ENCODE measurements around the gene SRGN. TPM values are rescaled to one million over a fixed set of nuclear protein-coding genes. Genes with fewer than 3 reads are reported as not detected.

SRGN gene
- total RNA-seq, 1 experiment from 2014 or later = 8.5 TPM

GRCh38 chr10:69090685-69091084 lies 2.8 kb downstream of the SRGN start:
- TF ChIP-seq REST (IDR thresholded peaks at IDR 0.05; ENCODE audit: insufficient read depth in 1 of 2, low read depth in 2 of 2, low read length in 1 of 2) = no peak
- TF ChIP-seq TCF7L2 (IDR thresholded peaks at IDR 0.05; ENCODE audit: low read depth, low read length) = no peak
- no peak for TF ChIP-seq POLR2AphosphoS5 (IDR thresholded peaks at IDR 0.05; ENCODE audit: low read depth, low read length)
- TF ChIP-seq CTCF (IDR thresholded peaks at IDR 0.05) = no peak
- TF ChIP-seq SIN3A (IDR thresholded peaks at IDR 0.05; ENCODE audit: borderline replicate concordance, insufficient read depth, low read depth, low read length) = no peak
- Histone ChIP-seq H3K4me1 (ENCODE audit: control insufficient read depth, insufficient read depth, low read length) (peaks cover 2% of the 10 kb centered on the region), H3K27me3 (ENCODE audit: control insufficient read depth, insufficient read depth, low read length) (no peaks in the 10 kb centered on the region), H3K4me3 (ENCODE audit: low read depth in 2 of 2, low read length in 2 of 2) (no peak overlapping the region), H3K36me3 (ENCODE audit: control insufficient read depth, insufficient read depth, low read length) (no peaks in the 10 kb centered on the region), H3K9me3 (ENCODE audit: control insufficient read depth, insufficient read depth, low read depth, low read length) (no peaks in the 10 kb centered on the region), H3K27ac (ENCODE audit: low read length) (no peak overlapping the region)
- DNase-seq (ENCODE audit: low read depth, low spot score) (no peak), ATAC-seq (no peak)
- POLR2A ChIA-PET = interaction anchor here (0.5 kb wide), 1 partner anchor 132 kb away, joined by 4 read pairs; no protein-coding TSS in a partner anchor
- CTCF ChIA-PET = no interaction called here
- intact Hi-C loops (cut with micrococcal nuclease; ENCODE audit: unreplicated experiment) = no loop called here
- BruUV-seq (replicated peaks) = no TSS peak
- in situ Hi-C loops (cut with HindIII; ENCODE audit: low pct_unique_long_range_greater_than_20kb, low sequenced_read_pairs) = no loop called here

GRCh38 chr10:69091143-69091651 lies 3.3 kb downstream of the SRGN start:
- intact Hi-C loops (cut with micrococcal nuclease; ENCODE audit: unreplicated experiment) = no loop called here
- Histone ChIP-seq H3K36me3 (ENCODE audit: control insufficient read depth, insufficient read depth, low read length) (no peaks in the 10 kb centered on the region), H3K27ac (ENCODE audit: low read length) (no peak overlapping the region), H3K27me3 (ENCODE audit: control insufficient read depth, insufficient read depth, low read length) (no peaks in the 10 kb centered on the region), H3K4me1 (ENCODE audit: control insufficient read depth, insufficient read depth, low read length) (peaks cover 2% of the 10 kb centered on the region), H3K9me3 (ENCODE audit: control insufficient read depth, insufficient read depth, low read depth, low read length) (no peaks in the 10 kb centered on the region), H3K4me3 (ENCODE audit: low read depth in 2 of 2, low read length in 2 of 2) (peak overlapping the region in 1 of 2 experiments; percentile 1; a peak in 1 of 4 replicates)
- in situ Hi-C loops (cut with HindIII; ENCODE audit: low pct_unique_long_range_greater_than_20kb, low sequenced_read_pairs) = no loop called here
- BruUV-seq (replicated peaks) = no TSS peak
- TF ChIP-seq REST (IDR thresholded peaks at IDR 0.05; ENCODE audit: insufficient read depth in 1 of 2, low read depth in 2 of 2, low read length in 1 of 2) (no peak), POLR2AphosphoS5 (IDR thresholded peaks at IDR 0.05; ENCODE audit: low read depth, low read length) (no peak), SIN3A (IDR thresholded peaks at IDR 0.05; ENCODE audit: borderline replicate concordance, insufficient read depth, low read depth, low read length) (no peak), TCF7L2 (IDR thresholded peaks at IDR 0.05; ENCODE audit: low read depth, low read length) (no peak), CTCF (IDR thresholded peaks at IDR 0.05) (no peak)
- ChIA-PET CTCF (no interaction called here), POLR2A (interaction anchor here (0.5 kb wide), 1 partner anchor 133 kb away, joined by 4 read pairs; no protein-coding TSS in a partner anchor)
- ATAC-seq (no peak), DNase-seq (ENCODE audit: low read depth, low spot score) (no peak)
